GM12878 (cell line): ENCODE measurements around the gene ALG12. TPM values are rescaled to one million over a fixed set of nuclear protein-coding genes. Genes with fewer than 3 reads are reported as not detected.

Experiments
- ATF7 ChIP-seq: fragments of 450-650 bp; IDR thresholded peaks from 2 replicates; pipeline ENCODE4 v1.6.1; 2016; ENCODE audit warnings: low read depth, mild to moderate bottlenecking
- CEBPB ChIP-seq, 2 experiments: fragments of 150-350 bp in 1 of 2; IDR thresholded peaks; 2 replicates each; pipeline ENCODE4 v1.6.1; 2012 to 2014; ENCODE audit warnings: low read depth in 2 of 2, low read length in 2 of 2, borderline replicate concordance in 1 of 2, inconsistent platforms in 1 of 2
- CTCF ChIP-seq, 3 experiments: IDR thresholded peaks in 2 of 3; conservative IDR thresholded peaks in 1 of 3; 2 replicates each; pipeline ENCODE4 v1.5.1; 2011; ENCODE audit warnings: low read depth in 3 of 3, low read length in 3 of 3, mild to moderate bottlenecking in 3 of 3, control low read depth in 2 of 3, moderate library complexity in 2 of 3, inconsistent platforms in 1 of 3, mixed read lengths in 1 of 3; ENCODE audit not compliant: control insufficient read depth in 2 of 3, insufficient read depth in 1 of 3; ENCODE audit errors: extremely low read depth in 1 of 3
- CUX1 ChIP-seq: IDR thresholded peaks from 2 replicates; pipeline ENCODE4 v1.6.1; 2012; ENCODE audit warnings: improper control_type of control experiment, low read depth, low read length; ENCODE audit not compliant: insufficient replicate concordance
- KDM1A ChIP-seq: fragments of 200-600 bp; sonication (generic); IDR thresholded peaks from 2 replicates; pipeline ENCODE4 v1.6.1; 2016; ENCODE audit warnings: borderline replicate concordance
- KLF5 ChIP-seq: fragments of 450-650 bp; IDR thresholded peaks from 2 replicates; pipeline ENCODE4 v1.6.1; 2014; ENCODE audit warnings: mild to moderate bottlenecking; ENCODE audit not compliant: partially characterized antibody
- MEF2B ChIP-seq: fragments of 450-650 bp; IDR thresholded peaks from 2 replicates; pipeline ENCODE4 v1.6.1; 2018; ENCODE audit warnings: mild to moderate bottlenecking, moderate library complexity; ENCODE audit not compliant: partially characterized antibody, poor library complexity, severe bottlenecking
- NFXL1 ChIP-seq: fragments of 450-650 bp; IDR thresholded peaks from 2 replicates; pipeline ENCODE4 v1.6.1; 2017; ENCODE audit warnings: antibody characterized with exemption, mild to moderate bottlenecking, borderline replicate concordance
- NFYA ChIP-seq: IDR thresholded peaks from 2 replicates; pipeline ENCODE4 v1.6.1; 2011; ENCODE audit warnings: low read depth, mild to moderate bottlenecking, low read length, improper control_type of control experiment, borderline replicate concordance
- POLR2AphosphoS2 ChIP-seq: IDR thresholded peaks from 2 replicates; pipeline ENCODE4 v1.6.1; 2011; ENCODE audit warnings: low read depth, mild to moderate bottlenecking, low read length, improper control_type of control experiment, moderate library complexity
- RAD51 ChIP-seq: fragments of 450-650 bp; IDR thresholded peaks from 2 replicates; pipeline ENCODE4 v1.6.1; 2016; ENCODE audit warnings: moderate library complexity, mild to moderate bottlenecking, inconsistent platforms
- SIX5 ChIP-seq: IDR thresholded peaks from 2 replicates; pipeline ENCODE4 v1.6.1; 2011; ENCODE audit warnings: mild to moderate bottlenecking, low read depth, low read length, moderate library complexity; ENCODE audit not compliant: severe bottlenecking
- SMC3 ChIP-seq: IDR thresholded peaks from 2 replicates; pipeline ENCODE4 v1.6.1; 2011; ENCODE audit warnings: low read length, improper control_type of control experiment, borderline replicate concordance
- STAT3 ChIP-seq: IDR thresholded peaks from 2 replicates; pipeline ENCODE4 v1.6.1; 2011; ENCODE audit warnings: low read depth, low read length, improper control_type of control experiment
- TBL1XR1 ChIP-seq: IDR thresholded peaks from 2 replicates; pipeline ENCODE4 v1.6.1; 2012; ENCODE audit warnings: low read depth, low read length, improper control_type of control experiment
- ZBTB40 ChIP-seq: fragments of 450-650 bp; IDR thresholded peaks from 2 replicates; pipeline ENCODE4 v1.6.1; 2016; ENCODE audit warnings: mild to moderate bottlenecking, moderate library complexity, borderline replicate concordance
- ZNF207 ChIP-seq: fragments of 450-650 bp; IDR thresholded peaks from 2 replicates; pipeline ENCODE4 v1.6.1; 2014; ENCODE audit warnings: antibody characterized with exemption, mild to moderate bottlenecking, borderline replicate concordance
- polyA plus RNA-seq, 11 experiments: library from polyadenylated mRNA; depleted of rRNA in 4 of 11; unstranded in 6 of 11; stranded (reverse) in 5 of 11; fragments of >200 nt; fragmentation: Nextera tagmentation in 4 of 11; fragmentation: Illumina TruSeq in 1 of 11; extraction: Ambion mirVana in 4 of 11; extraction: Trizol in 1 of 11; gene quantifications; 1 replicate in 1 of 11; 2 replicates in 10 of 11; pipeline versions ENCODE4 v1.2.1 to v1.2.3, GENCODE V29; 2011 to 2016; ENCODE audit warnings: inconsistent platforms in 2 of 11, missing spikeins in 2 of 11, low read depth in 1 of 11
- total RNA-seq, 4 experiments: library from RNA; depleted of rRNA in 3 of 4; stranded (reverse); fragments of >200 nt in 3 of 4; fragmentation: Illumina TruSeq in 1 of 4; extraction: Trizol in 1 of 4; gene quantifications; 2 replicates each; pipeline versions ENCODE4 v1.2.1 to v1.2.3, GENCODE V29; 2013 to 2021

ALG12 gene
- total and polyA plus RNA-seq, 10 of the 15 experiments (the other 5 are each of a cell fraction or from before 2014, with no cell fraction given) = 0.22 to 23.4 (median 6.6) TPM

- TF ChIP-seq RAD51 (no peak), SIX5 (no peak), ZNF207 (peak; percentile 65; the same call in 1 of the 2 replicates), KLF5 (peak; percentile 23), CEBPB (IDR thresholded peaks at IDR 0.05; ENCODE audit: borderline replicate concordance in 1 of 2, low read depth in 2 of 2, low read length in 2 of 2) (no peak), NFXL1 (no peak), SMC3 (no peak), TBL1XR1 (no peak), STAT3 (no peak), ZBTB40 (no peak), POLR2AphosphoS2 (no peak), ATF7 (no peak), KDM1A (no peak), CTCF (IDR thresholded peaks at IDR 0.05 in 2 of 3, conservative IDR thresholded peaks at IDR 0.05 in 1 of 3; ENCODE audit: control insufficient read depth in 2 of 3, extremely low read depth in 1 of 3, insufficient read depth in 1 of 3, low read depth in 3 of 3, low read length in 3 of 3) (no peak), MEF2B (peak; percentile 39), CUX1 (no peak), NFYA (no peak)
Measured at GRCh38 chr22:49852898-49853894, 65.0 kb downstream of the ALG12 start, which contains the start of gene ZBED4 (continued).
